Keratinocyte (primary cell): Measurements from ENCODE around the gene HABP4. TPM values are rescaled to one million over a fixed set of nuclear protein-coding genes. Genes with fewer than 3 reads are reported as not detected.

Experiments used
- DNase-seq: peaks from one replicate; pipeline ENCODE4 v3.0.0-alpha.2; 2011; ENCODE audit warnings: low read depth, missing footprints, low spot score
- FAIRE-seq: peaks from 2 replicates; lab custom pipeline; 2011; peaks lifted over from hg19 to GRCh38; lab: Jason Lieb, UNC
- H2AFZ ChIP-seq: 2 replicates; pipeline ENCODE4 v1.6.0; 2012; ENCODE audit warnings: low read length, control low read depth, inconsistent platforms; ENCODE audit not compliant: control insufficient read depth
- H3K27ac ChIP-seq: 2 replicates; pipeline ENCODE4 v1.5.1; 2011; ENCODE audit warnings: low read length; ENCODE audit not compliant: control insufficient read depth, insufficient read depth
- H3K27me3 ChIP-seq: 3 replicates; pipeline ENCODE4 v1.6.0; 2011; ENCODE audit warnings: low read length; ENCODE audit not compliant: control insufficient read depth, insufficient read depth; ENCODE audit errors: extremely low read depth
- H3K36me3 ChIP-seq, 2 experiments: 2 replicates in 1 of 2; 3 replicates in 1 of 2; pipeline ENCODE4 v1.5.1; 2011; ENCODE audit warnings: low read length in 2 of 2, mild to moderate bottlenecking in 1 of 2; ENCODE audit not compliant: control insufficient read depth in 2 of 2, insufficient read depth in 2 of 2; ENCODE audit errors: extremely low read depth in 1 of 2
- H3K4me1 ChIP-seq: 3 replicates; pipeline ENCODE4 v1.5.1; 2011; ENCODE audit warnings: low read length; ENCODE audit not compliant: control insufficient read depth, insufficient read depth; ENCODE audit errors: extremely low read depth
- H3K4me2 ChIP-seq: 3 replicates; pipeline ENCODE4 v1.6.0; 2011; ENCODE audit warnings: low read depth, low read length; ENCODE audit not compliant: control insufficient read depth, insufficient read depth; ENCODE audit errors: extremely low read depth
- H3K4me3 ChIP-seq, 3 experiments: fragments of 200-600 bp in 1 of 3; sonication (generic) in 1 of 3; 2 replicates in 2 of 3; 3 replicates in 1 of 3; pipeline ENCODE4 v1.5.1; 2011 to 2016; ENCODE audit warnings: low read length in 3 of 3, mild to moderate bottlenecking in 3 of 3, control low read depth in 2 of 3, inconsistent platforms in 1 of 3, low read depth in 1 of 3, mixed read lengths in 1 of 3, mixed run types in 1 of 3, moderate library complexity in 1 of 3; ENCODE audit not compliant: control insufficient read depth in 2 of 3, insufficient read depth in 2 of 3; ENCODE audit errors: extremely low read depth in 1 of 3
- H3K79me2 ChIP-seq: 2 replicates; pipeline ENCODE4 v1.6.0; 2012; ENCODE audit warnings: low read length; ENCODE audit not compliant: control insufficient read depth, insufficient read depth
- H3K9ac ChIP-seq: 3 replicates; pipeline ENCODE4 v1.6.0; 2011; ENCODE audit warnings: low read length; ENCODE audit not compliant: control insufficient read depth, insufficient read depth; ENCODE audit errors: extremely low read depth
- H3K9me1 ChIP-seq: 3 replicates; pipeline ENCODE4 v1.6.0; 2011; ENCODE audit warnings: low read length; ENCODE audit not compliant: control insufficient read depth, insufficient read depth; ENCODE audit errors: extremely low read depth
- H3K9me3 ChIP-seq: 2 replicates; pipeline ENCODE4 v1.5.1; 2012; ENCODE audit warnings: low read depth, low read length; ENCODE audit not compliant: control insufficient read depth
- H4K20me1 ChIP-seq: 3 replicates; pipeline ENCODE4 v1.6.0; 2011; ENCODE audit warnings: low read length; ENCODE audit not compliant: control insufficient read depth, insufficient read depth; ENCODE audit errors: extremely low read depth
- EZH2 ChIP-seq: IDR thresholded peaks from one replicate; pipeline ENCODE4 v1.6.1; 2012; ENCODE audit warnings: inconsistent platforms, mild to moderate bottlenecking, low read length, moderate library complexity
- dilution Hi-C: fragments of 300-500 bp; cut with MboI; formaldehyde crosslinking; loops from one replicate; pipeline ENCODE4 v1.7.0; 2020; ENCODE audit warnings: low sequenced_read_pairs; ENCODE audit not compliant: extremely low pct_ligation_motif_present
- polyA plus RNA-seq, 5 experiments: library from polyadenylated mRNA; depleted of rRNA in 3 of 5; stranded (reverse) in 3 of 5; stranded (forward) in 1 of 5; unstranded in 1 of 5; fragments of >200 nt; gene quantifications; 1 replicate in 1 of 5; 2 replicates in 3 of 5; 3 replicates in 1 of 5; pipeline versions ENCODE4 v1.2.1 to v1.2.3, GENCODE V29; 2011 to 2012; ENCODE audit warnings: missing spikeins in 2 of 5, low read depth in 1 of 5, low replicate concordance in 1 of 5
- TF ChIP-seq, protein P1 (sequence below), 3 experiments: IDR thresholded peaks in 1 of 3; conservative IDR thresholded peaks in 1 of 3; optimal IDR thresholded peaks in 1 of 3; 2 replicates in 2 of 3; 3 replicates in 1 of 3; pipeline versions ENCODE3 to v1.5.1; 2011; ENCODE audit warnings: low read length in 3 of 3, mild to moderate bottlenecking in 3 of 3, moderate library complexity in 2 of 3, control low read depth in 1 of 3, inconsistent platforms in 1 of 3; ENCODE audit not compliant: insufficient read depth in 2 of 3; ENCODE audit errors: extremely low read depth in 1 of 3

Gene HABP4
- polyA plus RNA-seq, 1 donor (not counting 4 experiments of a cell fraction or from before 2014, with no cell fraction given) = 6.8 TPM

DNA sequence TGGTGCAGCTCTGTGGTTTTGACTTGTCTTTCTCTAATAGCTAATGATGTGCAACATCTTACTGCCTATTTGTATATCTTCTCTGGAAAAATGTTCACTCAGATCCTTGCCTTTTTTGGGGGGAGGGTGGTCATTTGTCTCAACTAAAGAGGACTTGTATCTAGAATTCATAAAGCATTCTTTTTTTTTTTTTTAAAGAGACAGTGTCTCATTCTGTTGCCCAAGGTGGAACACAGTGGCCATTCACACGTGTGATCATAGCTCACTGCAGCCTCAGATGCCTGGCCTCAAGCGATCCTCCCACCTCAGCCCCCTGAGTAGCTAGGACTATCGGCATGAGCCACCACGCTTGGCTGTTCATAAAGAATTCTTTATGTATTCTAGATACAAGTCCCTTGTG lies 33.2 kb downstream of the HABP4 start:
- no peaks in the 10 kb centered on the region for H4K20me1 ChIP-seq
- no peaks in the 10 kb centered on the region for H3K4me1 ChIP-seq
- no peaks in the 10 kb centered on the region for H3K27me3 ChIP-seq
- no peak for TF ChIP-seq EZH2
- TF ChIP-seq, protein P1, sequence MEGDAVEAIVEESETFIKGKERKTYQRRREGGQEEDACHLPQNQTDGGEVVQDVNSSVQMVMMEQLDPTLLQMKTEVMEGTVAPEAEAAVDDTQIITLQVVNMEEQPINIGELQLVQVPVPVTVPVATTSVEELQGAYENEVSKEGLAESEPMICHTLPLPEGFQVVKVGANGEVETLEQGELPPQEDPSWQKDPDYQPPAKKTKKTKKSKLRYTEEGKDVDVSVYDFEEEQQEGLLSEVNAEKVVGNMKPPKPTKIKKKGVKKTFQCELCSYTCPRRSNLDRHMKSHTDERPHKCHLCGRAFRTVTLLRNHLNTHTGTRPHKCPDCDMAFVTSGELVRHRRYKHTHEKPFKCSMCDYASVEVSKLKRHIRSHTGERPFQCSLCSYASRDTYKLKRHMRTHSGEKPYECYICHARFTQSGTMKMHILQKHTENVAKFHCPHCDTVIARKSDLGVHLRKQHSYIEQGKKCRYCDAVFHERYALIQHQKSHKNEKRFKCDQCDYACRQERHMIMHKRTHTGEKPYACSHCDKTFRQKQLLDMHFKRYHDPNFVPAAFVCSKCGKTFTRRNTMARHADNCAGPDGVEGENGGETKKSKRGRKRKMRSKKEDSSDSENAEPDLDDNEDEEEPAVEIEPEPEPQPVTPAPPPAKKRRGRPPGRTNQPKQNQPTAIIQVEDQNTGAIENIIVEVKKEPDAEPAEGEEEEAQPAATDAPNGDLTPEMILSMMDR (optimal IDR thresholded peaks at IDR 0.05 in 1 of 3, IDR thresholded peaks at IDR 0.05 in 1 of 3, conservative IDR thresholded peaks at IDR 0.05 in 1 of 3; ENCODE audit: extremely low read depth in 1 of 3, insufficient read depth in 2 of 3, low read length in 3 of 3) = no peak
- H3K4me3 ChIP-seq = no peak overlapping the region
- H3K9me1 ChIP-seq = no peaks in the 10 kb centered on the region
- no peak overlapping the region for H3K27ac ChIP-seq
- no peak for FAIRE-seq
- H3K9ac ChIP-seq = no peak overlapping the region
- no peak overlapping the region for H3K4me2 ChIP-seq
- H2AFZ ChIP-seq = no peak overlapping the region
- dilution Hi-C loops = no loop called here
- peaks cover 0 to 4% of the 10 kb centered on the region in 2 experiments for H3K36me3 ChIP-seq
- no peaks in the 10 kb centered on the region for H3K9me3 ChIP-seq
- no peak for DNase-seq
- H3K79me2 ChIP-seq = no peaks in the 10 kb centered on the region

DNA sequence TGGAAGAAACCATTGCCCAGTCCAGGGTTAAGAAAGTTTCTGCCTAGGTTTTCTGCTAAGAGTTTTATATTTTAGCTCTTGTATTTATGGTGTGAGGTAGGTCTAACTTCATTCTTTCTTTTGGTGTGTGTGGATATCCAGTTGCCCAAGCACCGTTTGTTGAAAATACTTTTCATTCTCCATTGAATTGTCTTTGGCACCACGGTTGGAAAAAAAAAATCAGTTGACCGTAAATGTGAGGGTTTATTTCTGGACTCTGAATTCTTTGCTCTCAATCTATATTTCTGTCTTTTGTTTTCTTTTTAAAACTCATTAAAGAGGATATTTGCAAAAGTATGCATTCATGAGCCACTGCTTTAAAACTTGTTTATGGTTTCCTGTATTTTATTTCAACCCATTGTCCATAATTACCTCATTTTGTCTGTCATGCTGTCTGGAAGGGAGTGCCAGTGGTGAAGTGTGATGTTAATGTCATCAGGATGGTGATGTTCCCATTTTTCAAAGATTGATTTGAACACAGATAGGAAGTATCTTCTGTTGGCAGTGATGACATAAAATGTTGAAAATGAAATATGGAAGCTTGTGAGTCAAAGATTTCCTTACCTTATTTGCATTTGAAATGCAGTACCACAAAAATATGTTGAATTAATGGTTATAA lies 33.9 kb downstream of the HABP4 start:
- no peaks in the 10 kb centered on the region for H4K20me1 ChIP-seq
- dilution Hi-C loops = no loop called here
- no peaks in the 10 kb centered on the region for H3K27me3 ChIP-seq
- no peak overlapping the region for H2AFZ ChIP-seq
- H3K36me3 ChIP-seq = peaks cover 0 to 9% of the 10 kb centered on the region in 2 experiments
- no peak for TF ChIP-seq EZH2
- TF ChIP-seq, protein P1 (optimal IDR thresholded peaks at IDR 0.05 in 1 of 3, IDR thresholded peaks at IDR 0.05 in 1 of 3, conservative IDR thresholded peaks at IDR 0.05 in 1 of 3; ENCODE audit: extremely low read depth in 1 of 3, insufficient read depth in 2 of 3, low read length in 3 of 3) = no peak
- no peak overlapping the region for H3K9ac ChIP-seq
- DNase-seq (no peak), FAIRE-seq (no peak)
- no peaks in the 10 kb centered on the region for H3K9me3 ChIP-seq
- H3K27ac ChIP-seq = no peak overlapping the region
- H3K4me2 ChIP-seq = no peak overlapping the region
- no peaks in the 10 kb centered on the region for H3K9me1 ChIP-seq
- H3K4me3 ChIP-seq = no peak overlapping the region
- no peaks in the 10 kb centered on the region for H3K79me2 ChIP-seq
- H3K4me1 ChIP-seq = no peaks in the 10 kb centered on the region
